Measurements from ENCODE around the gene DAZL. TPM values are rescaled to one million over a fixed set of nuclear protein-coding genes. Genes with fewer than 3 reads are reported as not detected.

The DAZL gene
- total RNA-seq, 1 experiment from 2014 or later: 0.04 TPM

- ChIA-PET POLR2A (ENCODE audit: unreplicated experiment) (no interaction called here), CTCF (no interaction called here)
Measured at GRCh38 chr3:16653712-16654111, 48.5 kb upstream of the DAZL start.

GRCh38 chr3:16647668-16648067 is 42.4 kb upstream of the DAZL start:
- H3K4me1 ChIP-seq (ENCODE audit: insufficient read depth, low read length): no peaks in the 10 kb centered on the region
- H3K9me3 ChIP-seq (ENCODE audit: low read length): no peaks in the 10 kb centered on the region
- H3K9me2 ChIP-seq (replicated peaks; ENCODE audit: low read length): no peaks in the 10 kb centered on the region
- ATAC-seq (no peak), DNase-seq (no peak)
- BruUV-seq (replicated peaks): no TSS peak
- H3K36me3 ChIP-seq (ENCODE audit: low read depth, low read length): no peaks in the 10 kb centered on the region
- CTCF ChIA-PET: no interaction called here
- no peak overlapping the region for H3K4me3 ChIP-seq (ENCODE audit: low read length)
- H2AFZ ChIP-seq (ENCODE audit: low read length): no peak overlapping the region
- no peak overlapping the region for H3K9ac ChIP-seq (ENCODE audit: low read length)
- TF ChIP-seq EZH2phosphoT487 (IDR thresholded peaks at IDR 0.05; ENCODE audit: borderline replicate concordance, low read length): no peak
- TF ChIP-seq EZH2 (IDR thresholded peaks at IDR 0.05; ENCODE audit: low read length, unreplicated experiment): no peak
- TF ChIP-seq CTCF (conservative IDR thresholded peaks at IDR 0.05; ENCODE audit: low read depth, low read length): no peak
- H3K27ac ChIP-seq (ENCODE audit: low read length): no peak overlapping the region
- no peaks in the 10 kb centered on the region for H3K79me2 ChIP-seq (ENCODE audit: low read length)
- H4K20me1 ChIP-seq (ENCODE audit: low read length): no peaks in the 10 kb centered on the region
- H3K4me2 ChIP-seq (ENCODE audit: low read length): no peak overlapping the region
- POLR2A ChIA-PET (ENCODE audit: unreplicated experiment): no interaction called here
- H3F3A ChIP-seq (ENCODE audit: low read length, unreplicated experiment): no peaks in the 10 kb centered on the region
- no peaks in the 10 kb centered on the region for H3K27me3 ChIP-seq (ENCODE audit: low read length)
- intact Hi-C loops (cut with micrococcal nuclease): no loop called here

More at GRCh38 chr3:16653712-16654111, 48.5 kb upstream of the DAZL start:
- Histone ChIP-seq H3K9me2 (replicated peaks; ENCODE audit: low read length) (no peaks in the 10 kb centered on the region), H3K27ac (ENCODE audit: low read length) (no peak overlapping the region), H3K79me2 (ENCODE audit: low read length) (no peaks in the 10 kb centered on the region), H3K4me3 (ENCODE audit: low read length) (no peak overlapping the region), H3K9ac (ENCODE audit: low read length) (no peak overlapping the region), H2AFZ (ENCODE audit: low read length) (no peak overlapping the region), H3K4me2 (ENCODE audit: low read length) (no peak overlapping the region), H3F3A (ENCODE audit: low read length, unreplicated experiment) (no peaks in the 10 kb centered on the region), H3K4me1 (ENCODE audit: insufficient read depth, low read length) (no peaks in the 10 kb centered on the region), H4K20me1 (ENCODE audit: low read length) (no peaks in the 10 kb centered on the region), H3K36me3 (ENCODE audit: low read depth, low read length) (no peaks in the 10 kb centered on the region), H3K27me3 (ENCODE audit: low read length) (no peaks in the 10 kb centered on the region), H3K9me3 (ENCODE audit: low read length) (no peaks in the 10 kb centered on the region)
- ATAC-seq: no peak
- no peak for TF ChIP-seq CTCF (conservative IDR thresholded peaks at IDR 0.05; ENCODE audit: low read depth, low read length)
- no peak for TF ChIP-seq EZH2phosphoT487 (IDR thresholded peaks at IDR 0.05; ENCODE audit: borderline replicate concordance, low read length)
- TF ChIP-seq EZH2 (IDR thresholded peaks at IDR 0.05; ENCODE audit: low read length, unreplicated experiment): no peak
- intact Hi-C loops (cut with micrococcal nuclease): no loop called here
- DNase-seq: no peak
- no TSS peak for BruUV-seq (replicated peaks)

- ChIA-PET POLR2A (ENCODE audit: unreplicated experiment) (no interaction called here), CTCF (no interaction called here)
- BruUV-seq (replicated peaks): no TSS peak
- no peaks in the 10 kb centered on the region for H3K9me2 ChIP-seq (replicated peaks; ENCODE audit: low read length)
- H3K4me1 ChIP-seq (ENCODE audit: insufficient read depth, low read length): no peaks in the 10 kb centered on the region
- no peak overlapping the region for H2AFZ ChIP-seq (ENCODE audit: low read length)
- no peaks in the 10 kb centered on the region for H3K27me3 ChIP-seq (ENCODE audit: low read length)
- H3K4me2 ChIP-seq (ENCODE audit: low read length): no peak overlapping the region
- H3K4me3 ChIP-seq (ENCODE audit: low read length): no peak overlapping the region
- intact Hi-C loops (cut with micrococcal nuclease): no loop called here
- no peak overlapping the region for H3K27ac ChIP-seq (ENCODE audit: low read length)
- no peak for ATAC-seq
- H3K9me3 ChIP-seq (ENCODE audit: low read length): no peaks in the 10 kb centered on the region
- no peak overlapping the region for H3K9ac ChIP-seq (ENCODE audit: low read length)
- DNase-seq: no peak
- TF ChIP-seq EZH2phosphoT487 (IDR thresholded peaks at IDR 0.05; ENCODE audit: borderline replicate concordance, low read length) (no peak), EZH2 (IDR thresholded peaks at IDR 0.05; ENCODE audit: low read length, unreplicated experiment) (no peak), CTCF (conservative IDR thresholded peaks at IDR 0.05; ENCODE audit: low read depth, low read length) (no peak)
- H3F3A ChIP-seq (ENCODE audit: low read length, unreplicated experiment): no peaks in the 10 kb centered on the region
- H3K36me3 ChIP-seq (ENCODE audit: low read depth, low read length): no peaks in the 10 kb centered on the region
- no peaks in the 10 kb centered on the region for H3K79me2 ChIP-seq (ENCODE audit: low read length)
- no peaks in the 10 kb centered on the region for H4K20me1 ChIP-seq (ENCODE audit: low read length)
Measured at GRCh38 chr3:16639806-16640205, 34.6 kb upstream of the DAZL start.
